Fibroblast of mammary gland (primary cell): ENCODE results near the gene REL.

Source experiments
- DNase-seq: peaks from one replicate; pipeline ENCODE4 v3.0.0-alpha.2; 2010; ENCODE audit warnings: low read depth
- H3K4me3 ChIP-seq: 2 replicates; pipeline ENCODE4 v1.5.1; 2011; ENCODE audit warnings: low read depth, mild to moderate bottlenecking, low read length, moderate library complexity; ENCODE audit not compliant: control insufficient read depth
- TF ChIP-seq, protein P1 (sequence below): conservative IDR thresholded peaks from 2 replicates; pipeline ENCODE4 v1.5.1; 2011; ENCODE audit warnings: low read depth, low read length, inconsistent platforms; ENCODE audit not compliant: control insufficient read depth, insufficient read depth

The REL gene

DNA sequence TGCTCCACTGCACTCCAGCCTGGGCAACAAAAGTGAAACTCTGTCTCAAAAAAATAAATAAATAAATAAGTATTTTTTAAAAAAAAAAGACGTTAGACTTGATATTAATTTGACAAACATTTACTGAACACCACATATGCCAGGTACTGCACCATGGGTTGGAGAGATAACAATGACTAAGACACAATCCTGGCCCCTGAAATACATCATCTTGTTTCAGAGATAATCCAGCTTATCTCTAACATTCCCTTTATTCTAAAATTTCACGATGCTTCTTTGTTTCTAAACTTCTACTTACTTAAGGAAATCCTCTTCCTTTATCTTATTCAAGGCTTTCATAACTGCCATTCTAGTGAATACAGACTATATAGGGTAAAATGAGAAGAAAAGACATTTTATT is 81.2 kb downstream of the REL start:
- H3K4me3 ChIP-seq: no peak overlapping the region
- no peak for DNase-seq
- TF ChIP-seq, protein P1, sequence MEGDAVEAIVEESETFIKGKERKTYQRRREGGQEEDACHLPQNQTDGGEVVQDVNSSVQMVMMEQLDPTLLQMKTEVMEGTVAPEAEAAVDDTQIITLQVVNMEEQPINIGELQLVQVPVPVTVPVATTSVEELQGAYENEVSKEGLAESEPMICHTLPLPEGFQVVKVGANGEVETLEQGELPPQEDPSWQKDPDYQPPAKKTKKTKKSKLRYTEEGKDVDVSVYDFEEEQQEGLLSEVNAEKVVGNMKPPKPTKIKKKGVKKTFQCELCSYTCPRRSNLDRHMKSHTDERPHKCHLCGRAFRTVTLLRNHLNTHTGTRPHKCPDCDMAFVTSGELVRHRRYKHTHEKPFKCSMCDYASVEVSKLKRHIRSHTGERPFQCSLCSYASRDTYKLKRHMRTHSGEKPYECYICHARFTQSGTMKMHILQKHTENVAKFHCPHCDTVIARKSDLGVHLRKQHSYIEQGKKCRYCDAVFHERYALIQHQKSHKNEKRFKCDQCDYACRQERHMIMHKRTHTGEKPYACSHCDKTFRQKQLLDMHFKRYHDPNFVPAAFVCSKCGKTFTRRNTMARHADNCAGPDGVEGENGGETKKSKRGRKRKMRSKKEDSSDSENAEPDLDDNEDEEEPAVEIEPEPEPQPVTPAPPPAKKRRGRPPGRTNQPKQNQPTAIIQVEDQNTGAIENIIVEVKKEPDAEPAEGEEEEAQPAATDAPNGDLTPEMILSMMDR: no peak

DNA sequence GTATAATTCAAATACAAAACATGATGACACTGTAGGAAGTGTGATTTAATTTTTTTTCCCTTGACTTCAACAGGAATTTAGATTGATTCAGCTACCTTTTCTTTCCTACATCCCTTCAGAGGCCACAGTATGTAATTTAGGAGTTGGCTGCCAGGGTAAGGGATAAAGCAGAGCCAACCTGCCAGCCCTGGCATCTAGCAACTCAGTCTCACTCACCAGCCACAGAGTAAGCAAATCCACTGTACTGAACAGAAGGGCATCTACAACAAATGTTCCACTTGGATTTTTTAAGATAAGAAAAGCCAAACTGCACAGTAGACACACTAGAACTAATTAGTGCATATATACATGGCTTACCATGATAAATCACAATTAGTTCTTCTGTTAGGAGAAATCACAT is 81.8 kb downstream of the REL start:
- no peak for DNase-seq

DNA sequence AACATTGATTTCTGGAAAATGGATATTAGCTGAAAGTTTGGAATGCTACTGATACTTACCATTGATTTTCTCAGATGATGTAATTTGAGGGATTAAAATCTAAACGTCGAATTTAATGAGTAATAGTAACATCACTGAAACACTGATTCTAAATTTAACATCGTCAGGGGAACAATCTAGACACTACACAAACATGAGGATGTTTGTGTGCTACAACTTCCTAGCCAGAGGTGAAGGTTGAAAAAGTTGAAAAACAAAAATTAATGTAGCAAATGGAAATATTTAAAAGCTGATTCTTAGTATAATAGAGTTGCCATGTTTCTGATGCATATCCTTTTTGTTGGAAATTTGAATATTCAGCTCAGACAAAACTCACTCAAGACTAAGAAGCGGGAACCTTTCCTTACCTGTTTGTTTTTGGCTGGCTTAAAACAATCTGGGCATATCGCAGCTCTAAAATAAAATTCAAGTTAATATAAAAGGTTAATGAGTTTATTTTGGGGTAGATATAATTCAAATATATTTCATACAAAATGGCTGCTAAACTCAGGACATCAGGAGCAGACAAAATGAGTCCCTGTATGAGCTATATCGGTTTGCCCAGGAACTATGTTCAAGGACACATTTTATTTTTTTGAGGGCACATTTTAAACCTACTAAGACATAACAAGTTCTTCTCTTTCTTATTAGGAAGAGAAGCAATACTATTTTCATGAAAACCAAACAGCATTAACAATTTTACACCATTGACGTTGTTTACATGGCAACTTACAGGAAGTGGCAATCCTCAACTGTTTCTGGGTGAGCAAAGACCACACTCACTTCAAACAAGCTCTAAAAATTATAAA is 83.5 kb downstream of the REL start:
- DNase-seq: no peak
- no peak overlapping the region for H3K4me3 ChIP-seq
- TF ChIP-seq, protein P1: no peak

More for the DNA sequence above, 81.8 kb downstream of the REL start:
- TF ChIP-seq, protein P1: no peak
- H3K4me3 ChIP-seq: no peak overlapping the region

DNA sequence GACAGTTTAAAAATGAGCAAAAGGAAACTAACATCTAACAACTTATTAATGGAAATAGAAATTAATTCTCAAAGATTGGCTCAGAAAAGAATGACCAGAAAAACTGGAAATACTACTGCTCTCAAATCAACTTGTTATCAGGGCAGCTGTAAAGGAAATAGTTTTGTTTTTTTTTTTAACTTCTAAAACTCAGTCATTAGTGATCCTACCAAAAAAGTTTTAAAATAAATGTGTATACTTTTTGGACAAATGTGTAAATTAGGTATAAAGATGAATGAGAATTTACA is 84.1 kb downstream of the REL start:
- H3K4me3 ChIP-seq: no peak overlapping the region
- no peak for DNase-seq
- TF ChIP-seq, protein P1: no peak

DNA sequence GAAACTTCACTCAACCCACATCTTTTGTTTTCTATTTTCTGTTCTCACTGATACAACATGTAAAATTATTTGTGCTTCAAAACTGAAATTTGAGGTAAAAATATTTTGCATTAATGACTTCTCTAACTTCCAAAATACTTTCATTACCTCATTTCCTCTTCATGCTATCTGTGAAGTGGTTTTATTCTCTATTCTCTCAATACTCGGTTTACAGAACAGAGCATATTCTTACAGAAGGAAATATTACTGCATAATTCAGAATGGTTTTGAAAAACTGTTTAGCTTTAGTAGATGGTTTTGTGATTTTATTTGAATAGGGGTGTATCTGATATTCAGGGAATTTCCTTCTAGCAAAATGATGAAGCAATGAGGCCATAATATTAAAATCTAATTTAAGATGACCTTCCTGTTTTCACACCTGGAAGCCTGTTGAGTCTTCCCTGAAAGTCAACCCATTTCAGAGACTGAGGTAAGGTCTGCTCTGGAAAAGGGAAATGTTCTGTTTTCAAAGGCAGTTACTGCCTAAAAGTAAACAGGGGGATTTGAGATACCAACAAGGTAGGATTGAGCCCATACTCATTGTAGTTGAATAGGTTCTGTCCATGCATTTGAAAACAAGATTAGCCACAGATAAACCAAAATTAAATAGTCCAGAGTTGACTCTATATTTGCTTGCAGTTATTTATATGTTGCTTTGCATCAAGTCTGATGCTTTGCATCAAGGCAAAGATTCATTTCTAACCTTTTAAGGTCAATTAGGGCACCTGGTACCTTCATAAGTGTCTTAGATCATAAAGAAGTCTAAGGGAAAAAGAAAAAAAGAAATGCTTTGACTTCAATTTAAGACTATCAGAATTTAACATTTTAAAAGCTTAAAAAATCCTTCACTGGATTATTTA is 85.4 kb downstream of the REL start:
- no peak for DNase-seq
- TF ChIP-seq, protein P1: no peak
- H3K4me3 ChIP-seq: no peak overlapping the region

DNA sequence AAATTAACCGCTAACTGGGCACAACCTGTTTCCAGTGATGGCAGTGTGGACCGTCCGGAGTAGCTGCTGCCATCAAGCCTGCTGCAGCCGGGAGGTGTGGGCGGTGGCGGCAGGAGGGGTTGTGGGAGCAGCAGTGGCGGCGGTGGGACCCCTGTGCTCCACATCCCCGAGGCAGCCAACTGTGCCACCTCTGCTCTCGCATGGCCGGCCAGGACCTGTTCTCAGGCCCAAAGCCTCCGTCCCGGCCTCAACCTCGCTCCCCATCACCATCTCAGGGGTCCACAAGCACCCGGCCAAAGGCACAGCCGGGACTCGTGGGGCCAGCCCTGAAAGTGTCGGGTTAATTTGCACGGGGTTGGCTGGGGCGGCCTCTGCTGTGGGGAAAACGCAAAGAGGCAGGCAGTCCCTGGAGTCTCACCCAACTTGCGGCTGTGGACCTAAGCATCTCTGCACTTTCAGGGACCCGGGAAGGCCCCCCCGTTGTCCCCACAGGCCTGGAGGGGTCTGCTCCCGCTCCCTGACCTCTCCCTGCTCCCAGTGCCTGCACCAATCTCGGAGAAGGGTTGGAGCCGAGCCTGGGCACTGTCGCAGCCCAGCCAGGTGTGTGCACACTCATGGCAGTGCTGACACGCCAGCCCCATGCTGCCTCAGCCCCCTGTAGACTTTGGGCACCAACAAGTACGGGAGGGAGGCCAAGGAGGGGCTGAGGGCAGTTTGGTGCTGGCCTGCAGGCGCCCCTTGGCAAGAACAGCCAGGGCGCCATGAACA is 91.7 kb downstream of the REL start:
- no peak for DNase-seq
- TF ChIP-seq, protein P1: no peak
- no peak overlapping the region for H3K4me3 ChIP-seq
